Upper lobe of left lung (tissue), 4 donors: ENCODE results near the gene ENG.

Source experiments
- EP300 ChIP-seq, 4 donors: sonication (generic); formaldehyde crosslinking; IDR thresholded peaks; one replicate each; pipeline ENCODE4 v1.5.1; 2017; ENCODE audit warnings: antibody characterized with exemption in 4 of 4, control low read depth in 2 of 4
- POLR2A ChIP-seq, 4 donors: fragments of 450-650 bp; IDR thresholded peaks; one replicate each; pipeline ENCODE4 v1.5.1; 2016 to 2017; ENCODE audit warnings: antibody characterized with exemption in 4 of 4, mild to moderate bottlenecking in 2 of 4
- POLR2AphosphoS5 ChIP-seq, 2 donors: sonication (generic); formaldehyde crosslinking; IDR thresholded peaks; one replicate each; pipeline ENCODE4 v1.5.1; 2017; ENCODE audit warnings: antibody characterized with exemption in 2 of 2
- TF ChIP-seq, protein P1 (sequence below), 6 experiments: fragments of 450-650 bp in 4 of 6; fragments of 200-600 bp in 2 of 6; sonication (generic) in 2 of 6; IDR thresholded peaks; one replicate each; pipeline ENCODE4 v1.5.1; 2016 to 2019; ENCODE audit warnings: antibody characterized with exemption in 6 of 6

DNA sequence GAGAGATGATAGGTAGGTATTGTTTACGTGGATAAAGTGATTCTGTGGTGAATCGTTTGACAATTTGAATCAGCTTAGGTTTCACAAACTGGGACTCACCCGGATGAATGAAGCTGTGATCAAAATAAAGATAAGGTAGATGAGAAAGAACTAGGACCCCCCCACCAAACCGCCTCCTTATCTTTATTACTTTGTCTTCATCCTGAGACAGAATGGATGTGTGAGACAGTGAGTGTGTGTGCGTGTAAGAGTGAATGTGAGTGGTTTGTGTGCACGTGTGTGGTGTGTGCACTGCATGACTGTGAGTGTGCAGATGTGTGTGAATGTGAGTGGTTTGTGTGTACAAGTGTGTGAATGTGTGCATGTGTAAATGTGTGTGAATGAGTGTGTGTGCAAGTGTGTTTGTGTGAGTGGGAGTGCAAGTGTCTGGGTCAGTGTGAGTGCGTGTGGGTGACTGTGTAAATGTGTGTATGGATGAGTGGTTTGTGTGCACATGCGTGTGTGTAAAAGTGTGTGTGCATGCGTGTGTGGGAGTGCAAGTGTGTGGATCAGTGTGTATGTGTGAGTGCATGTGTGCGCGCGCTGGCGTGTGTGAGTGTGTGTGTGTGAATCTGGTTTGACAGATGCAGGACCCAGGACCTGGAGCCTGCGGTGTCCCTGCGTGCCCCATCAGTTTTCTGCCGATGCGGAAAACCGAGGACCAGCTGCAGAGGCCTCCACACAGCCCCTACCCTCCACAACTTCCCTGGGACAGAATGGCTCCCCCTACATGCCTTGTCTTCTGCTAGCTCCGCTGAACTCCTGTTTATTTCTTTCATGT lies 11.4 kb upstream of the ENG start:
- TF ChIP-seq, protein P1, sequence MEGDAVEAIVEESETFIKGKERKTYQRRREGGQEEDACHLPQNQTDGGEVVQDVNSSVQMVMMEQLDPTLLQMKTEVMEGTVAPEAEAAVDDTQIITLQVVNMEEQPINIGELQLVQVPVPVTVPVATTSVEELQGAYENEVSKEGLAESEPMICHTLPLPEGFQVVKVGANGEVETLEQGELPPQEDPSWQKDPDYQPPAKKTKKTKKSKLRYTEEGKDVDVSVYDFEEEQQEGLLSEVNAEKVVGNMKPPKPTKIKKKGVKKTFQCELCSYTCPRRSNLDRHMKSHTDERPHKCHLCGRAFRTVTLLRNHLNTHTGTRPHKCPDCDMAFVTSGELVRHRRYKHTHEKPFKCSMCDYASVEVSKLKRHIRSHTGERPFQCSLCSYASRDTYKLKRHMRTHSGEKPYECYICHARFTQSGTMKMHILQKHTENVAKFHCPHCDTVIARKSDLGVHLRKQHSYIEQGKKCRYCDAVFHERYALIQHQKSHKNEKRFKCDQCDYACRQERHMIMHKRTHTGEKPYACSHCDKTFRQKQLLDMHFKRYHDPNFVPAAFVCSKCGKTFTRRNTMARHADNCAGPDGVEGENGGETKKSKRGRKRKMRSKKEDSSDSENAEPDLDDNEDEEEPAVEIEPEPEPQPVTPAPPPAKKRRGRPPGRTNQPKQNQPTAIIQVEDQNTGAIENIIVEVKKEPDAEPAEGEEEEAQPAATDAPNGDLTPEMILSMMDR (IDR thresholded peaks at IDR 0.05): no peak
- TF ChIP-seq POLR2A (IDR thresholded peaks at IDR 0.05) (no peak), POLR2AphosphoS5 (IDR thresholded peaks at IDR 0.05) (no peak), EP300 (IDR thresholded peaks at IDR 0.05) (no peak)
